ENCODE results near the gene PNMA8B.
A peak's percentile ranks its signal among the peaks of the same experiment; 100 is the strongest.
"Not testable (repeated sequence)": the region's sequence is repeated elsewhere in the genome, so short reads cannot be mapped to it uniquely, and the experiment has no call there.

Gene PNMA8B

GRCh38 chr19:46495786-46496099 is at the start of gene PNMA8B:
Gene PNMA8B (minus strand): TSS chr19:46495867. CDS start chr19:46495465, 402 bp downstream.
- DNase-seq, result no peak

- no peak for DNase-seq
These were observed 49.0 kb upstream of the PNMA8B start for GRCh38 chr19:46544651-46545050.

- peak; percentile 12 for DNase-seq
These were observed 47.0 kb upstream of the PNMA8B start for GRCh38 chr19:46542428-46543230.

- DNase-seq, result peak; percentile 19
These were observed 41.8 kb upstream of the PNMA8B start for GRCh38 chr19:46537136-46538097.

- DNase-seq, result no peak
These were observed 40.7 kb upstream of the PNMA8B start for GRCh38 chr19:46536391-46536790.

GRCh38 chr19:46533621-46534081 is 38.0 kb upstream of the PNMA8B start:
- DNase-seq, result no peak

GRCh38 chr19:46533078-46533620 is 37.5 kb upstream of the PNMA8B start:
- no peak for DNase-seq

- no peak for DNase-seq
These were observed 35.0 kb upstream of the PNMA8B start for GRCh38 chr19:46530636-46531035.

GRCh38 chr19:46529622-46530451 is 34.2 kb upstream of the PNMA8B start:
- DNase-seq, result peak; percentile 15

- no peak for DNase-seq
These were observed 33.2 kb upstream of the PNMA8B start for GRCh38 chr19:46528601-46529590.

GRCh38 chr19:46526801-46527200 is 31.1 kb upstream of the PNMA8B start:
- not testable (repeated sequence) for DNase-seq

- DNase-seq, result no peak
These were observed 28.6 kb upstream of the PNMA8B start for GRCh38 chr19:46524308-46524707.

- not testable (repeated sequence) for DNase-seq
These were observed 27.3 kb upstream of the PNMA8B start for GRCh38 chr19:46522988-46523387.

- DNase-seq, result no peak
These were observed 25.7 kb upstream of the PNMA8B start for GRCh38 chr19:46521241-46521868.

GRCh38 chr19:46520616-46521015 is 24.9 kb upstream of the PNMA8B start:
- DNase-seq, result no peak

GRCh38 chr19:46517471-46517870 is 21.8 kb upstream of the PNMA8B start:
- DNase-seq, result no peak

GRCh38 chr19:46515879-46516350 is 20.2 kb upstream of the PNMA8B start:
- DNase-seq, result no peak

GRCh38 chr19:46515290-46515609 is 19.6 kb upstream of the PNMA8B start:
- DNase-seq, result no peak

GRCh38 chr19:46514589-46515289 is 19.1 kb upstream of the PNMA8B start:
- DNase-seq, result no peak

Measured in SHP77 treated with DMSO at 0.1 percent for 48 hours (cell line).